OCI-LY3 (cell line): ENCODE results near the gene ITGA11.

Source experiments
- H2AFZ ChIP-seq: fragments of 200-600, 300-600 bp; shearing (Covaris generic); 2 replicates; pipeline ENCODE4 v1.6.0; 2014; ENCODE audit warnings: antibody characterized with exemption, low read depth, low read length
- H3K27ac ChIP-seq: fragments of 200-600, 300-600 bp; sonication (generic); 2 replicates; pipeline ENCODE4 v1.5.1; 2014; ENCODE audit warnings: mild to moderate bottlenecking, low read length, moderate library complexity, mixed read lengths
- H3K27me3 ChIP-seq: fragments of 200-600, 300-600 bp; sonication (generic); 2 replicates; pipeline ENCODE4 v1.6.1; 2014; ENCODE audit warnings: low read depth, low read length, mixed read lengths
- H3K36me3 ChIP-seq: fragments of 200-600, 300-600 bp; sonication (generic); replicated peaks from 2 replicates; pipeline ENCODE3; 2014; ENCODE audit warnings: low read depth, low read length, mixed read lengths
- H3K4me1 ChIP-seq: fragments of 300-600, 200-600 bp; sonication (generic); 2 replicates; pipeline ENCODE4 v1.6.1; 2014; ENCODE audit warnings: low read length, mixed read lengths
- H3K4me2 ChIP-seq: fragments of 200-600, 300-600 bp; sonication (generic); 2 replicates; pipeline ENCODE4 v1.6.1; 2014; ENCODE audit warnings: low read length, mixed read lengths
- H3K4me3 ChIP-seq: fragments of 300-600, 200-600 bp; sonication (generic); 2 replicates; pipeline ENCODE4 v1.5.1; 2014; ENCODE audit warnings: antibody characterized with exemption, mild to moderate bottlenecking, low read length, moderate library complexity
- H3K79me2 ChIP-seq: fragments of 300-600, 200-600 bp; shearing (Covaris generic); 2 replicates; pipeline ENCODE4 v1.6.1; 2014; ENCODE audit warnings: mild to moderate bottlenecking, low read length, mixed read lengths
- H3K9ac ChIP-seq: fragments of 300-600, 200-600 bp; shearing (Covaris generic); 2 replicates; pipeline ENCODE4 v1.6.0; 2014; ENCODE audit warnings: mild to moderate bottlenecking, low read length, moderate library complexity
- H3K9me3 ChIP-seq: fragments of 200-600, 300-600 bp; shearing (Covaris generic); 2 replicates; pipeline ENCODE4 v1.6.1; 2014; ENCODE audit warnings: low read length, mixed read lengths; ENCODE audit not compliant: insufficient read depth
- H4K20me1 ChIP-seq: fragments of 200-600, 300-600 bp; sonication (generic); 2 replicates; pipeline ENCODE4 v1.6.1; 2016; ENCODE audit warnings: low read length, mixed read lengths; ENCODE audit not compliant: insufficient read depth
- EZH2phosphoT487 ChIP-seq: fragments of 200-600 bp; shearing (Covaris generic); IDR thresholded peaks from 2 replicates; pipeline ENCODE4 v1.6.1; 2018; ENCODE audit warnings: antibody characterized with exemption, mixed run types, low read depth
- TF ChIP-seq, protein P1 (sequence below): fragments of 200-600, 300-600 bp; sonication (generic); IDR thresholded peaks from 2 replicates; pipeline ENCODE4 v1.5.1; 2014; ENCODE audit warnings: antibody characterized with exemption, low read length, low read depth

The ITGA11 gene

DNA sequence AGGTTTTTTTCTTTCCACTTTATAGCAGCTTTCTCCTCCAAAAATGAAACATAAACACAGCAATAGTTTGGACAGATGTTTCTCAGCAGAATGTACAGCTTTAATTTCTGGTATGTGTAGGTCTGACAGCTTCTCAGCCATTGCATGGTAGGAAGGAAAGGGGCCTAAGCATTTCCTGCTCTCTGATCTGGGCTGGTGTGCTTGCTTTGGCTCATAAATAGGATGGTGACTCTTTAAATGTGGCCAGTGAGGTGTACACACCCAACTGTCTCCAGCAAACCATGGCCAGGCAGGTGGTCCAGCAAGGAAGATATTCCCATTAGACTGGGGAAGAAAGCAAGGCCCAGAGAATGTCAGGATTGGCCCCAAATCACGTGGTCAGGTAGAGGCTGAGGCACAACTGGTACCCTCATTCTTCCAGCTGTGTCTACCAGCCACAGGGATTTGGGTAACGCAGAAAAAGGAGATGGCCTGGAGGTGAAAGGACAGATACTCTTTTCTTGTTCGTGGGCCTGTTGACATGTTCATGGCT lies 52.1 kb downstream of the ITGA11 start:
- no peaks in the 10 kb centered on the region for H3K36me3 ChIP-seq
- H3K4me3 ChIP-seq, result no peak overlapping the region
- H4K20me1 ChIP-seq, result no peaks in the 10 kb centered on the region
- no peaks in the 10 kb centered on the region for H3K9me3 ChIP-seq
- no peak overlapping the region for H3K27ac ChIP-seq
- no peak overlapping the region for H3K4me2 ChIP-seq
- H3K4me1 ChIP-seq, result no peaks in the 10 kb centered on the region
- H3K9ac ChIP-seq, result no peak overlapping the region
- H3K27me3 ChIP-seq, result peaks cover 13% of the 10 kb centered on the region
- no peaks in the 10 kb centered on the region for H3K79me2 ChIP-seq
- no peak overlapping the region for H2AFZ ChIP-seq
- TF ChIP-seq, protein P1, sequence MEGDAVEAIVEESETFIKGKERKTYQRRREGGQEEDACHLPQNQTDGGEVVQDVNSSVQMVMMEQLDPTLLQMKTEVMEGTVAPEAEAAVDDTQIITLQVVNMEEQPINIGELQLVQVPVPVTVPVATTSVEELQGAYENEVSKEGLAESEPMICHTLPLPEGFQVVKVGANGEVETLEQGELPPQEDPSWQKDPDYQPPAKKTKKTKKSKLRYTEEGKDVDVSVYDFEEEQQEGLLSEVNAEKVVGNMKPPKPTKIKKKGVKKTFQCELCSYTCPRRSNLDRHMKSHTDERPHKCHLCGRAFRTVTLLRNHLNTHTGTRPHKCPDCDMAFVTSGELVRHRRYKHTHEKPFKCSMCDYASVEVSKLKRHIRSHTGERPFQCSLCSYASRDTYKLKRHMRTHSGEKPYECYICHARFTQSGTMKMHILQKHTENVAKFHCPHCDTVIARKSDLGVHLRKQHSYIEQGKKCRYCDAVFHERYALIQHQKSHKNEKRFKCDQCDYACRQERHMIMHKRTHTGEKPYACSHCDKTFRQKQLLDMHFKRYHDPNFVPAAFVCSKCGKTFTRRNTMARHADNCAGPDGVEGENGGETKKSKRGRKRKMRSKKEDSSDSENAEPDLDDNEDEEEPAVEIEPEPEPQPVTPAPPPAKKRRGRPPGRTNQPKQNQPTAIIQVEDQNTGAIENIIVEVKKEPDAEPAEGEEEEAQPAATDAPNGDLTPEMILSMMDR, result no peak
- TF ChIP-seq EZH2phosphoT487, result no peak

DNA sequence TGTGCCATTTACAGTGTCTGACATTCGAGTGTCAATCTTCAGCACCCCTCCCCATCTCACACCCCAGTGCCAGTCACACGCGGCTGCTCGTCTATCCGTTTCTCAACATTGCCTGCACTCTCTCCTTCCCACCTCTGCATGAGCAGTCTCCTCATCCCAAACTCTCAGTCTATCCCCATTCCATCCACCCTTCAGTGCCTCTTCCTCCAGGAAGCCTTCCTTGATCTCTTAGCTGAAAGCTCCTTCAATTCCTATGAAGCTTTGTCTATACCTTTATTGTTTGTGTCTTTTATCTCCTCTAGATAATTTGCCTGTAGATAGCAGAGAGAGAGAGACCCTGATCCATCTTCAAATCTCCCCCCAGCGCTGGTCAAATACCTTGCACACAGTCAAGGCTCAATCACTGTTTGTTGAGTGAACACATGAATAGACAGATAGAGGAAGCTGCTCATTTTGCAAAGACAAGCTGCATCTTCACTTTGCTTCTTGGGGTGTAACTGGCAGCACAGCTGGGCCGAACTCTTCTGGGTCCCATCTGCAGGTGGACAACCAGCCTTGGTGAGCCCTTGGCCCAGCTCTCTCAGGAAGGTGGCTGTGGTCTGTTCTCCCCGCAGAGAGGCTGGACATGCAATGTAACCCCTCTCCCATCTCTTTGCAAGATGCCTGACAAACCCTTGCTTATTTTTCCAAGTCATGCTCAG lies 52.8 kb downstream of the ITGA11 start:
- Histone ChIP-seq H3K4me1 (no peaks in the 10 kb centered on the region), H3K36me3 (no peaks in the 10 kb centered on the region), H3K27ac (no peak overlapping the region), H2AFZ (no peak overlapping the region), H3K9ac (no peak overlapping the region), H3K4me2 (no peak overlapping the region), H3K9me3 (no peaks in the 10 kb centered on the region), H3K4me3 (no peak overlapping the region), H3K27me3 (peaks cover 13% of the 10 kb centered on the region), H4K20me1 (no peaks in the 10 kb centered on the region), H3K79me2 (no peaks in the 10 kb centered on the region)
- no peak for TF ChIP-seq EZH2phosphoT487
- TF ChIP-seq, protein P1, result no peak

DNA sequence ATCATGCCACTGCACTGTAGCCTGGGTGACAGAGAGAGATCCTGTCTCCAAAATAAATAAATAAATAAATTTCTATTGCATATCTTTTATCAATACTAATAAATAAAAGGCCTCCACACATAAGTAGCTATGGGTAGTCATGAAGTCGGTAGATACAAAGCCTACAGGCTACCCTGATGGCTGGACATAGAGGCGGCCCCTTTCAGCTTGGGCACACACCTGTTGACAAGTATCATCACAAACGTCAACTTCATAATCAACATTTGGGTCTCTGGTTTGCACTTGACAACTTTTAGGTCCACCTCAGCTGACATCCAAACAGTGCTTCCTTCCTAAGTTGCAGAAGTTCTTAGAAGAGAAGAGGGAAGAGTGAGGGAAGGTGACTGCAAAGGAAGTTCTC lies 53.4 kb downstream of the ITGA11 start:
- Histone ChIP-seq H3K27ac (no peak overlapping the region), H2AFZ (no peak overlapping the region), H3K4me1 (no peaks in the 10 kb centered on the region), H3K4me2 (no peak overlapping the region), H3K9ac (no peak overlapping the region), H4K20me1 (no peaks in the 10 kb centered on the region), H3K79me2 (no peaks in the 10 kb centered on the region), H3K4me3 (no peak overlapping the region), H3K36me3 (no peaks in the 10 kb centered on the region), H3K27me3 (peaks cover 13% of the 10 kb centered on the region), H3K9me3 (no peaks in the 10 kb centered on the region)
- TF ChIP-seq, protein P1, result no peak
- no peak for TF ChIP-seq EZH2phosphoT487

DNA sequence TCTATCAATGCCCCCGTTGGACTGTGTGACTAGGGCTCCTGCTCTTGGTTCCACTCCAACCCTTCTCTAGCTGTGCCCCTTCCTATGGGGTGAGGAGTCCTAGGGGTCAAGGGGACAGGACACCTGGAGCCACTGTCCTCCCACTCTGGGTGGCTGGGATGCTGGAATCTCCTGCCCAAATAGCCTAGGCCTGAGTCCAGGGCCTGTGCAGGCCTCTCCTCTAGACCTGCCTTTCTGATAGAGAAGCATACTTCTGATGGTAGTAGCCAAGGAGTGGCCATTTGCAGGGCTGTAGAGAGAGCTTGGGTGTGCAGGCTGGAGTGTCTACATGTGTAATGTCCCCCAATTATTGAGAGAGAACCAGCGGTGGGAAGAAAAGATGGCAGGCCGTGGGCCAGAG lies 54.2 kb downstream of the ITGA11 start:
- Histone ChIP-seq H3K4me2 (no peak overlapping the region), H3K36me3 (no peaks in the 10 kb centered on the region), H3K4me1 (no peaks in the 10 kb centered on the region), H3K9ac (no peak overlapping the region), H3K9me3 (no peaks in the 10 kb centered on the region), H3K4me3 (no peak overlapping the region), H3K27me3 (peaks cover 13% of the 10 kb centered on the region), H4K20me1 (no peaks in the 10 kb centered on the region), H3K27ac (no peak overlapping the region), H3K79me2 (no peaks in the 10 kb centered on the region), H2AFZ (no peak overlapping the region)
- TF ChIP-seq, protein P1, result no peak
- no peak for TF ChIP-seq EZH2phosphoT487
